ENCODE measurements around the gene ECEL1.

The ECEL1 gene

GRCh38 chr2:232489516-232490220 is 2.0 kb upstream of the ECEL1 start:
- Histone ChIP-seq H4K20me1 (ENCODE audit: insufficient read depth) (no peaks in the 10 kb centered on the region), H3K4me1 (ENCODE audit: low read depth, poor library complexity, severe bottlenecking) (no peaks in the 10 kb centered on the region), H2AFZ (ENCODE audit: low read depth) (no peak overlapping the region), H3K4me2 (no peak overlapping the region), H3K36me3 (ENCODE audit: insufficient read depth) (no peaks in the 10 kb centered on the region), H3K27ac (no peak overlapping the region), H3K27me3 (ENCODE audit: insufficient read depth, low read depth) (no peaks in the 10 kb centered on the region), H3K79me2 (ENCODE audit: insufficient read depth, low read depth) (no peaks in the 10 kb centered on the region), H3K9ac (no peak overlapping the region), H3K4me3 (IDR thresholded peaks at IDR 0.05; ENCODE audit: insufficient read depth, low read depth, low read length) (no peak overlapping the region)
- TF ChIP-seq CTCF (conservative IDR thresholded peaks at IDR 0.05; ENCODE audit: low read depth, low read length) = no peak

GRCh38 chr2:232488721-232489300 is 1.2 kb upstream of the ECEL1 start:
- H3K4me3 ChIP-seq (IDR thresholded peaks at IDR 0.05; ENCODE audit: insufficient read depth, low read depth, low read length) = no peak overlapping the region
- TF ChIP-seq CTCF (conservative IDR thresholded peaks at IDR 0.05; ENCODE audit: low read depth, low read length) = no peak
- H3K4me1 ChIP-seq (ENCODE audit: low read depth, poor library complexity, severe bottlenecking) = no peaks in the 10 kb centered on the region
- H3K27ac ChIP-seq = no peak overlapping the region
- no peaks in the 10 kb centered on the region for H3K27me3 ChIP-seq (ENCODE audit: insufficient read depth, low read depth)
- no peak overlapping the region for H3K4me2 ChIP-seq
- no peak overlapping the region for H2AFZ ChIP-seq (ENCODE audit: low read depth)
- no peaks in the 10 kb centered on the region for H3K79me2 ChIP-seq (ENCODE audit: insufficient read depth, low read depth)
- no peak overlapping the region for H3K9ac ChIP-seq
- no peaks in the 10 kb centered on the region for H4K20me1 ChIP-seq (ENCODE audit: insufficient read depth)
- H3K36me3 ChIP-seq (ENCODE audit: insufficient read depth) = no peaks in the 10 kb centered on the region

GRCh38 chr2:232488097-232488711 is 570 bp upstream of the ECEL1 start:
- no peak overlapping the region for H3K4me2 ChIP-seq
- H4K20me1 ChIP-seq (ENCODE audit: insufficient read depth) = no peaks in the 10 kb centered on the region
- H2AFZ ChIP-seq (ENCODE audit: low read depth) = no peak overlapping the region
- H3K4me3 ChIP-seq (IDR thresholded peaks at IDR 0.05; ENCODE audit: insufficient read depth, low read depth, low read length) = no peak overlapping the region
- no peaks in the 10 kb centered on the region for H3K79me2 ChIP-seq (ENCODE audit: insufficient read depth, low read depth)
- no peak overlapping the region for H3K27ac ChIP-seq
- H3K9ac ChIP-seq = no peak overlapping the region
- no peaks in the 10 kb centered on the region for H3K36me3 ChIP-seq (ENCODE audit: insufficient read depth)
- H3K4me1 ChIP-seq (ENCODE audit: low read depth, poor library complexity, severe bottlenecking) = no peaks in the 10 kb centered on the region
- TF ChIP-seq CTCF (conservative IDR thresholded peaks at IDR 0.05; ENCODE audit: low read depth, low read length) = no peak
- no peaks in the 10 kb centered on the region for H3K27me3 ChIP-seq (ENCODE audit: insufficient read depth, low read depth)

- H3K4me3 ChIP-seq (IDR thresholded peaks at IDR 0.05; ENCODE audit: insufficient read depth, low read depth, low read length) = no peak overlapping the region
- no peaks in the 10 kb centered on the region for H3K79me2 ChIP-seq (ENCODE audit: insufficient read depth, low read depth)
- H3K4me2 ChIP-seq = no peak overlapping the region
- no peaks in the 10 kb centered on the region for H4K20me1 ChIP-seq (ENCODE audit: insufficient read depth)
- TF ChIP-seq CTCF (conservative IDR thresholded peaks at IDR 0.05; ENCODE audit: low read depth, low read length) = no peak
- no peaks in the 10 kb centered on the region for H3K4me1 ChIP-seq (ENCODE audit: low read depth, poor library complexity, severe bottlenecking)
- no peak overlapping the region for H3K27ac ChIP-seq
- H3K36me3 ChIP-seq (ENCODE audit: insufficient read depth) = no peaks in the 10 kb centered on the region
- 0 out of 2 replicates have a peak, but pooled peaks cover 3% of the 10 kb centered on the region for H3K27me3 ChIP-seq (ENCODE audit: insufficient read depth, low read depth)
- H3K9ac ChIP-seq = no peak overlapping the region
- no peak overlapping the region for H2AFZ ChIP-seq (ENCODE audit: low read depth)
Observed at GRCh38 chr2:232486558-232487384, 863 bp downstream of the ECEL1 start.

Data from KMS-11 (cell line).